ENCODE results near the gene PSMD14.
A peak's percentile ranks its signal among the peaks of the same experiment; 100 is the strongest.

GRCh38 chr2:161308178-161308955 is at the start of gene PSMD14:
- TF ChIP-seq RAD21 (IDR thresholded peaks at IDR 0.05 in 1 of 2, conservative IDR thresholded peaks at IDR 0.05 in 1 of 2; ENCODE audit: low read depth in 2 of 2, low read length in 2 of 2) (no peak), CEBPB (IDR thresholded peaks at IDR 0.05; ENCODE audit: low read depth, low read length) (no peak), ATF2 (IDR thresholded peaks at IDR 0.05; ENCODE audit: low read length) (no peak), CTCF (IDR thresholded peaks at IDR 0.05; ENCODE audit: control extremely low read depth in 1 of 3, insufficient read depth in 1 of 3, low read depth in 1 of 3, low read length in 3 of 3) (no peak), POLR2AphosphoS5 (IDR thresholded peaks at IDR 0.05; ENCODE audit: low read depth, low read length) (peak; percentile 92), ATF3 (IDR thresholded peaks at IDR 0.05; ENCODE audit: insufficient read depth, low read depth, low read length) (no peak), EZH2 (IDR thresholded peaks at IDR 0.05; ENCODE audit: low read depth, low read length, severe bottlenecking) (no peak), SIX5 (IDR thresholded peaks at IDR 0.05; ENCODE audit: low read depth, low read length) (no peak), TAF7 (optimal IDR thresholded peaks at IDR 0.05; ENCODE audit: borderline replicate concordance, low read depth, low read length) (peak; percentile 84), SAP30 (IDR thresholded peaks at IDR 0.05; ENCODE audit: insufficient read depth, insufficient replicate concordance, low read length) (no peak), POLR2A (IDR thresholded peaks at IDR 0.05; ENCODE audit: control extremely low read depth in 1 of 2, low read depth in 2 of 2, low read length in 2 of 2) (peak in 1 of 2 experiments; percentile 93; a peak in 2 of 3 replicates)

All from H1 (cell line).